Endothelial cell of umbilical vein (primary cell): ENCODE data around the gene MTRF1L. TPM values are rescaled to one million over a fixed set of nuclear protein-coding genes. Genes with fewer than 3 reads are reported as not detected.

Source experiments
- BruUV-seq: library from RNA; stranded (reverse); fragments of 400-500 nt; replicated peaks from 2 replicates; lab custom pipeline; 2021; lab: Mats Ljungman, UMichigan
- CTCF ChIA-PET: fragments of 300-600, 350-600 bp; sonication (Branson Sonifier 250); formaldehyde crosslinking; loops from one replicate; lab custom pipeline; 2021; ENCODE audit warnings: antibody characterized with exemption, inconsistent platforms; lab: Charles Lee
- POLR2A ChIA-PET: fragments of 300-600, 350-600 bp; sonication (Branson Sonifier 250); formaldehyde crosslinking; loops from one replicate; lab custom pipeline; 2021; ENCODE audit warnings: antibody characterized with exemption, inconsistent platforms; lab: Charles Lee
- DNase-seq: peaks from one replicate; pipeline ENCODE4 v3.0.0-alpha.2; 2011; ENCODE audit warnings: low read depth, low spot score
- FAIRE-seq: peaks from 2 replicates; lab custom pipeline; 2011; peaks lifted over from hg19 to GRCh38; lab: Jason Lieb, UNC
- H2AFZ ChIP-seq: 2 replicates; pipeline ENCODE4 v1.6.0; 2012; ENCODE audit warnings: low read depth, low read length, control low read depth, inconsistent platforms
- H3K27ac ChIP-seq: 2 replicates; pipeline ENCODE4 v1.5.1; 2011; ENCODE audit warnings: low read depth, mild to moderate bottlenecking, control low read depth, low read length, moderate library complexity; ENCODE audit not compliant: insufficient read depth
- H3K27me3 ChIP-seq, 2 experiments: 2 replicates each; pipeline versions ENCODE4 v1.6.0 to v1.6.1; 2011; ENCODE audit warnings: low read length in 2 of 2, mixed read lengths in 1 of 2; ENCODE audit not compliant: control insufficient read depth in 2 of 2, insufficient read depth in 2 of 2
- H3K36me3 ChIP-seq, 2 experiments: 2 replicates in 1 of 2; 3 replicates in 1 of 2; pipeline ENCODE4 v1.5.1; 2011; ENCODE audit warnings: low read length in 2 of 2, mild to moderate bottlenecking in 1 of 2, moderate library complexity in 1 of 2; ENCODE audit not compliant: control insufficient read depth in 2 of 2, insufficient read depth in 2 of 2; ENCODE audit errors: extremely low read depth in 1 of 2
- H3K4me1 ChIP-seq: 3 replicates; pipeline ENCODE4 v1.5.1; 2011; ENCODE audit warnings: mild to moderate bottlenecking, low read length; ENCODE audit not compliant: control insufficient read depth, insufficient read depth; ENCODE audit errors: extremely low read depth
- H3K4me2 ChIP-seq: 2 replicates; pipeline ENCODE4 v1.6.1; 2011; ENCODE audit warnings: low read length, control low read depth, mixed read lengths; ENCODE audit not compliant: insufficient read depth
- H3K4me3 ChIP-seq, 3 experiments: fragments of 200-600 bp in 1 of 3; sonication (generic), shearing (Covaris generic) in 1 of 3; replicated peaks in 1 of 3; 2 replicates each; pipeline ENCODE4 v1.5.1; 2011 to 2016; ENCODE audit warnings: control low read depth in 3 of 3, low read length in 3 of 3, mild to moderate bottlenecking in 2 of 3, inconsistent platforms in 1 of 3, low read depth in 1 of 3, moderate library complexity in 1 of 3; ENCODE audit not compliant: insufficient read depth in 1 of 3
- H3K79me2 ChIP-seq: 2 replicates; pipeline ENCODE4 v1.6.0; 2012; ENCODE audit warnings: low read length, inconsistent platforms; ENCODE audit not compliant: control insufficient read depth, insufficient read depth
- H3K9ac ChIP-seq: replicated peaks from 2 replicates; pipeline ENCODE3; 2011; ENCODE audit warnings: low read length, control low read depth; ENCODE audit not compliant: insufficient read depth; ENCODE audit errors: extremely low read depth
- H3K9me1 ChIP-seq: replicated peaks from 3 replicates; pipeline ENCODE4 v1.6.0; 2011; ENCODE audit warnings: mild to moderate bottlenecking, low read length; ENCODE audit not compliant: control insufficient read depth, insufficient read depth; ENCODE audit errors: extremely low read depth
- H3K9me3 ChIP-seq: replicated peaks from 2 replicates; pipeline ENCODE4 v1.5.1; 2012; ENCODE audit warnings: low read length, inconsistent platforms; ENCODE audit not compliant: control insufficient read depth, insufficient read depth
- H4K20me1 ChIP-seq: replicated peaks from 2 replicates; pipeline ENCODE3; 2011; ENCODE audit warnings: mild to moderate bottlenecking, low read length; ENCODE audit not compliant: control insufficient read depth, insufficient read depth; ENCODE audit errors: extremely low read depth
- CTCF ChIP-seq, 2 donors: IDR thresholded peaks; 1 replicate in 1 of 2; 2 replicates in 1 of 2; pipeline ENCODE4 v1.5.1; 2011; ENCODE audit warnings: low read length in 2 of 2, mild to moderate bottlenecking in 2 of 2, moderate library complexity in 2 of 2, control low read depth in 1 of 2, inconsistent platforms in 1 of 2, low read depth in 1 of 2; ENCODE audit not compliant: insufficient read depth in 1 of 2; ENCODE audit errors: extremely low read depth in 1 of 2
- EZH2 ChIP-seq: IDR thresholded peaks from 2 replicates; pipeline ENCODE4 v1.6.1; 2012; ENCODE audit warnings: borderline replicate concordance, low read depth, mild to moderate bottlenecking, moderate library complexity, low read length, inconsistent platforms; ENCODE audit not compliant: severe bottlenecking
- FOS ChIP-seq: IDR thresholded peaks from 2 replicates; pipeline ENCODE4 v1.6.1; 2011; ENCODE audit warnings: mild to moderate bottlenecking, low read length, moderate library complexity, borderline replicate concordance; ENCODE audit not compliant: insufficient read depth
- GATA2 ChIP-seq: IDR thresholded peaks from 2 replicates; pipeline ENCODE4 v1.7.0; 2011; ENCODE audit warnings: low read depth, mild to moderate bottlenecking, moderate library complexity, mixed read lengths, low read length; ENCODE audit not compliant: insufficient read length, insufficient read depth
- JUN ChIP-seq: IDR thresholded peaks from 2 replicates; pipeline ENCODE4 v1.6.1; 2011; ENCODE audit warnings: borderline replicate concordance, low read depth; ENCODE audit not compliant: insufficient read length, insufficient read depth
- MAX ChIP-seq: IDR thresholded peaks from 2 replicates; pipeline ENCODE4 v1.6.1; 2011; ENCODE audit not compliant: insufficient read depth, insufficient read length
- MYC ChIP-seq: IDR thresholded peaks from one replicate; pipeline ENCODE4 v1.6.1; 2011; ENCODE audit warnings: mild to moderate bottlenecking, low read depth, low read length
- POLR2A ChIP-seq: IDR thresholded peaks from 2 replicates; pipeline ENCODE4 v1.6.1; 2012; ENCODE audit warnings: low read depth, mild to moderate bottlenecking, control low read depth, low read length
- POLR2AphosphoS5 ChIP-seq: IDR thresholded peaks from 2 replicates; pipeline ENCODE4 v1.6.1; 2012; ENCODE audit warnings: low read depth, mild to moderate bottlenecking, control low read depth, low read length, moderate library complexity; ENCODE audit not compliant: insufficient read depth
- dilution Hi-C: fragments of 300-500 bp; cut with MboI; formaldehyde crosslinking; loops from one replicate; pipeline ENCODE4 v1.15.0; 2019; ENCODE audit warnings: low sequenced_read_pairs; ENCODE audit not compliant: extremely low pct_ligation_motif_present
- intact Hi-C: fragments of 100-400 bp; cut with micrococcal nuclease; formaldehyde crosslinking; loops from one replicate; pipeline ENCODE4 v1.10.0; 2022
- polyA plus RNA-seq, 4 experiments: library from polyadenylated mRNA; depleted of rRNA in 3 of 4; stranded (reverse) in 3 of 4; unstranded in 1 of 4; fragments of >200 nt; gene quantifications; 2 replicates each; pipeline versions ENCODE4 v1.2.1 to v1.2.3, GENCODE V29; 2011 to 2012; ENCODE audit warnings: missing spikeins in 1 of 4
- total RNA-seq: library from RNA; stranded (reverse); gene quantifications from 2 replicates; pipeline ENCODE4 v1.2.3, GENCODE V29; 2021

MTRF1L gene
- total and polyA plus RNA-seq, 2 donors (not counting 3 experiments of a cell fraction or from before 2014, with no cell fraction given): 6.2 to 27.5 TPM

- no peak for FAIRE-seq
- no peaks in the 10 kb centered on the region for H3K27me3 ChIP-seq
- H3K9me3 ChIP-seq: no peaks in the 10 kb centered on the region
- BruUV-seq: no TSS peak
- H3K36me3 ChIP-seq: no peaks in the 10 kb centered on the region
- ChIA-PET POLR2A (no interaction called here), CTCF (no interaction called here)
- no peak overlapping the region for H3K9ac ChIP-seq
- H3K4me2 ChIP-seq: no peak overlapping the region
- H2AFZ ChIP-seq: no peak overlapping the region
- no peaks in the 10 kb centered on the region for H3K4me1 ChIP-seq
- no peak overlapping the region for H3K4me3 ChIP-seq
- no peaks in the 10 kb centered on the region for H3K9me1 ChIP-seq
- dilution Hi-C loops (no loop called here), intact Hi-C loops (loop anchor here (10.0 kb wide), 1 partner anchor 655 kb away; no protein-coding TSS in a partner anchor)
- H3K27ac ChIP-seq: no peak overlapping the region
- H3K79me2 ChIP-seq: no peaks in the 10 kb centered on the region
- DNase-seq: no peak
- no peaks in the 10 kb centered on the region for H4K20me1 ChIP-seq
- TF ChIP-seq CTCF (IDR thresholded peaks at IDR 0.05; ENCODE audit: extremely low read depth in 1 of 2, insufficient read depth in 1 of 2, low read depth in 1 of 2, low read length in 2 of 2) (no peak), POLR2A (no peak), EZH2 (no peak), FOS (no peak), JUN (no peak), MAX (no peak), MYC (no peak), GATA2 (no peak), POLR2AphosphoS5 (no peak)
Observed at GRCh38 chr6:152959333-152959732, 43.2 kb downstream of the MTRF1L start.
